ENCODE measurements around the gene GRAMD2B.
"Not testable (repeated sequence)": the region's sequence is repeated elsewhere in the genome, so short reads cannot be mapped to it uniquely, and the experiment has no call there.

The GRAMD2B gene

GRCh38 chr5:126514558-126515141, 91.4 kb downstream of the GRAMD2B start:
- DNase-seq, result no peak

GRCh38 chr5:126515337-126515736, 92.1 kb downstream of the GRAMD2B start:
- DNase-seq, result no peak

- peak; percentile 80 for DNase-seq
These were observed 92.9 kb downstream of the GRAMD2B start for GRCh38 chr5:126516133-126516532.

- DNase-seq, result no peak
These were observed 93.6 kb downstream of the GRAMD2B start for GRCh38 chr5:126516852-126517251.

GRCh38 chr5:126519223-126519622, 96.0 kb downstream of the GRAMD2B start:
- DNase-seq, result not testable (repeated sequence)

GRCh38 chr5:126519637-126520592, 96.7 kb downstream of the GRAMD2B start:
- DNase-seq, result no peak

GRCh38 chr5:126520593-126520953, 97.4 kb downstream of the GRAMD2B start:
- DNase-seq, result no peak

- DNase-seq, result no peak
These were observed 97.9 kb downstream of the GRAMD2B start for GRCh38 chr5:126521130-126521529.

- DNase-seq, result no peak
These were observed 100.8 kb downstream of the GRAMD2B start for GRCh38 chr5:126523818-126524510.

- no peak for DNase-seq
These were observed 102.5 kb downstream of the GRAMD2B start for GRCh38 chr5:126525630-126526245.

- no peak for DNase-seq
These were observed 103.3 kb downstream of the GRAMD2B start for GRCh38 chr5:126526493-126526892.

- DNase-seq, result no peak
These were observed 103.9 kb downstream of the GRAMD2B start for GRCh38 chr5:126527158-126527557.

GRCh38 chr5:126527892-126528291, 104.7 kb downstream of the GRAMD2B start:
- no peak for DNase-seq

GRCh38 chr5:126531543-126532120, 108.4 kb downstream of the GRAMD2B start:
- DNase-seq, result no peak

- no peak for DNase-seq
These were observed 111.3 kb downstream of the GRAMD2B start for GRCh38 chr5:126534553-126534952.

- DNase-seq, result no peak
These were observed 112.8 kb downstream of the GRAMD2B start for GRCh38 chr5:126535856-126536545.

GRCh38 chr5:126536874-126537273, 113.7 kb downstream of the GRAMD2B start:
- no peak for DNase-seq

- DNase-seq, result no peak
These were observed 115.4 kb downstream of the GRAMD2B start for GRCh38 chr5:126538579-126538978.

- no peak for DNase-seq
These were observed 117.4 kb downstream of the GRAMD2B start for GRCh38 chr5:126540631-126541030.

- no peak for DNase-seq
These were observed 119.2 kb downstream of the GRAMD2B start for GRCh38 chr5:126542441-126542840.

GRCh38 chr5:126543009-126543408, 119.8 kb downstream of the GRAMD2B start:
- no peak for DNase-seq

- DNase-seq, result no peak
These were observed 120.5 kb downstream of the GRAMD2B start for GRCh38 chr5:126543660-126544059.

Data from NCI-H524 treated with DMSO at 0.1 percent for 48 hours (cell line).